ENCODE measurements around the gene ARHGAP12. TPM values are rescaled to one million over a fixed set of nuclear protein-coding genes. Genes with fewer than 3 reads are reported as not detected.

The ARHGAP12 gene
- total and polyA plus RNA-seq, 10 donors: 20.5 to 69.7 (median 46.9) TPM

GRCh38 chr10:31906039-31906438 is 22.6 kb downstream of the ARHGAP12 start:
- intact Hi-C loops (cut with DNase I; ENCODE audit: low total_unique reads): no loop called here
- H3K27me3 ChIP-seq (replicated peaks in 1 of 7): no peaks in the 10 kb centered on the region
- 80 to 90% (median 89%) methylated on average over 5 of the region's 5 CpGs for WGBS, 5 donors

DNA sequence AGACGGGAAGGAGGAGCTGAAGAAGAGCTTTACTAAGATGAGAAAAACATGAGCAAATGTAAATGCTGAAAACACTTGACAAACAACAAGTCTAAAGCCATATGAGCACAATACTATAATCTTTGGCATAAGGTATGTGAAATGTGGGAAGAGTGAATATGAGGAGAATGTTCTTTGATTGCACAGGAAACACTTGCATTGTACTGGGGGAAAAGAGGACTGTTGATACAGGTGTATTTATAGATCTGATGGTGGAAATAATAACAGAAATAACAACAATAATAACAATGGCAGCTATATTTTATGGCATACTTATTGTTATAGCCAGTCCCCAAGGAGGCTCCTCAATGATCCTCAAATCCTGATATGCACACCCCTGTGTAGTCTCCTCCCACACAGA is 23.0 kb downstream of the ARHGAP12 start:
- Histone ChIP-seq H3K27ac (no peak overlapping the region), H3K4me3 (no peak overlapping the region), H3K9me3 (peaks cover 0 to 6% (median 2%) of the 10 kb centered on the region in 8 donors), H3K4me1 (peaks cover 0 to 65% (median 14%) of the 10 kb centered on the region in 6 donors), H3K36me3 (peaks cover 0 to 62% (median 15%) of the 10 kb centered on the region in 6 donors), H3K27me3 (replicated peaks in 1 of 7) (no peaks in the 10 kb centered on the region)
- WGBS, 5 donors: 81 to 92% (median 89%) methylated on average over 1 of the region's 1 CpG
- intact Hi-C loops (cut with DNase I; ENCODE audit: low total_unique reads): no loop called here
- TF ChIP-seq POLR2AphosphoS5 (IDR thresholded peaks at IDR 0.05) (no peak), POLR2A (IDR thresholded peaks at IDR 0.05) (no peak)
- TF ChIP-seq, protein P1, sequence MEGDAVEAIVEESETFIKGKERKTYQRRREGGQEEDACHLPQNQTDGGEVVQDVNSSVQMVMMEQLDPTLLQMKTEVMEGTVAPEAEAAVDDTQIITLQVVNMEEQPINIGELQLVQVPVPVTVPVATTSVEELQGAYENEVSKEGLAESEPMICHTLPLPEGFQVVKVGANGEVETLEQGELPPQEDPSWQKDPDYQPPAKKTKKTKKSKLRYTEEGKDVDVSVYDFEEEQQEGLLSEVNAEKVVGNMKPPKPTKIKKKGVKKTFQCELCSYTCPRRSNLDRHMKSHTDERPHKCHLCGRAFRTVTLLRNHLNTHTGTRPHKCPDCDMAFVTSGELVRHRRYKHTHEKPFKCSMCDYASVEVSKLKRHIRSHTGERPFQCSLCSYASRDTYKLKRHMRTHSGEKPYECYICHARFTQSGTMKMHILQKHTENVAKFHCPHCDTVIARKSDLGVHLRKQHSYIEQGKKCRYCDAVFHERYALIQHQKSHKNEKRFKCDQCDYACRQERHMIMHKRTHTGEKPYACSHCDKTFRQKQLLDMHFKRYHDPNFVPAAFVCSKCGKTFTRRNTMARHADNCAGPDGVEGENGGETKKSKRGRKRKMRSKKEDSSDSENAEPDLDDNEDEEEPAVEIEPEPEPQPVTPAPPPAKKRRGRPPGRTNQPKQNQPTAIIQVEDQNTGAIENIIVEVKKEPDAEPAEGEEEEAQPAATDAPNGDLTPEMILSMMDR (IDR thresholded peaks at IDR 0.05 in 8 of 11, conservative IDR thresholded peaks at IDR 0.05 in 3 of 11): no peak
- DNase-seq: no peak

More at GRCh38 chr10:31906039-31906438, 22.6 kb downstream of the ARHGAP12 start:
- TF ChIP-seq POLR2AphosphoS5 (IDR thresholded peaks at IDR 0.05): no peak
- no peak for TF ChIP-seq POLR2A (IDR thresholded peaks at IDR 0.05)
- TF ChIP-seq, protein P1 (IDR thresholded peaks at IDR 0.05 in 8 of 11, conservative IDR thresholded peaks at IDR 0.05 in 3 of 11): no peak
- no peak overlapping the region for H3K4me3 ChIP-seq
- H3K27ac ChIP-seq: no peak overlapping the region
- peaks cover 0 to 67% (median 17%) of the 10 kb centered on the region in 6 donors for H3K4me1 ChIP-seq
- DNase-seq: no peak
- peaks cover 0 to 6% (median 2%) of the 10 kb centered on the region in 8 donors for H3K9me3 ChIP-seq
- peaks cover 0 to 57% (median 15%) of the 10 kb centered on the region in 6 donors for H3K36me3 ChIP-seq

DNA sequence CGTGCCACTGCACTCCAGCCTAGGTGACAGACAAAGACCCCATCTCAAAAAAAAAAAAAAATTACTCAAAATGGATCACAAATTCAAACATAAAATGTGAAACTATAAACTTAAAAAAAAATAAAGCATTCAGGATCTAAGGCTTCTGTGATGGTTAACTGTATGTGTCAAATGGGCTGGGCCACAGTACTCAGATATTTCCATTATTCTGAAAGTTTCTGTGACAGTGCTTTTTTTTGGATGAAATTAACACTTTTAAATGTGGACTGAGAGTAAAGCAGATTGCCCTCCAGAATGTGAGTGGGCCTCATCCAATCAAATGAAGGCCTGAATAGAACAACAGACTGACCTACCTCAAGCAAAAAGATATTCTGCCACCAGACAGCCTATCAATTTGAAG is 26.0 kb downstream of the ARHGAP12 start:
- intact Hi-C loops (cut with DNase I; ENCODE audit: low total_unique reads): no loop called here
- peaks cover 0 to 55% (median 14%) of the 10 kb centered on the region in 6 donors for H3K4me1 ChIP-seq
- DNase-seq: no peak
- no peak overlapping the region for H3K4me3 ChIP-seq
- no peak overlapping the region for H3K27ac ChIP-seq
- TF ChIP-seq POLR2AphosphoS5 (IDR thresholded peaks at IDR 0.05) (no peak), POLR2A (IDR thresholded peaks at IDR 0.05) (no peak)
- TF ChIP-seq, protein P1 (IDR thresholded peaks at IDR 0.05 in 8 of 11, conservative IDR thresholded peaks at IDR 0.05 in 3 of 11): no peak
- peaks cover 0 to 50% (median 9%) of the 10 kb centered on the region in 6 donors for H3K36me3 ChIP-seq
- H3K9me3 ChIP-seq: peaks cover 0 to 6% (median 2%) of the 10 kb centered on the region in 8 donors
- H3K27me3 ChIP-seq (replicated peaks in 1 of 7): no peaks in the 10 kb centered on the region
- 86 to 100% (median 88%) methylated on average over 1 of the region's 1 CpG for WGBS, 5 donors

GRCh38 chr10:31897506-31897905 is 31.1 kb downstream of the ARHGAP12 start:
- 84 to 92% (median 88%) methylated on average over 2 of the region's 2 CpGs for WGBS, 5 donors
- Histone ChIP-seq H3K9me3 (peaks cover 0 to 10% (median 3%) of the 10 kb centered on the region in 8 donors), H3K36me3 (peaks cover 0 to 19% (median 0%) of the 10 kb centered on the region in 6 donors), H3K27ac (peak overlapping the region in 1 of 8 donors; percentile 7), H3K4me1 (peaks cover 9 to 32% (median 11%) of the 10 kb centered on the region in 6 donors), H3K27me3 (replicated peaks in 1 of 7) (no peaks in the 10 kb centered on the region), H3K4me3 (no peak overlapping the region)
- intact Hi-C loops (cut with DNase I; ENCODE audit: low total_unique reads): no loop called here
- no peak for DNase-seq
- TF ChIP-seq POLR2AphosphoS5 (IDR thresholded peaks at IDR 0.05): no peak
- TF ChIP-seq, protein P1 (IDR thresholded peaks at IDR 0.05 in 8 of 11, conservative IDR thresholded peaks at IDR 0.05 in 3 of 11): no peak
- no peak for TF ChIP-seq POLR2A (IDR thresholded peaks at IDR 0.05)

Data from spleen (tissue), 11 donors.